HEK293 (cell line): ENCODE measurements around the gene GIPC2.

Experiments
- CTCF ChIA-PET: fragments of 350-600 bp; formaldehyde crosslinking; extraction: SDS; loops from one replicate; lab custom pipeline; 2021; ENCODE audit warnings: antibody characterized with exemption; lab: Yijun Ruan, JAX
- POLR2A ChIA-PET: fragments of 300-600 bp; formaldehyde crosslinking; extraction: SDS; loops from one replicate; lab custom pipeline; 2020; ENCODE audit warnings: antibody characterized with exemption, inconsistent platforms; lab: Yijun Ruan, JAX
- H3K27ac ChIP-seq: fragments of 200-500 bp; sonication (Bioruptor generic); 2 replicates; pipeline ENCODE4 v1.5.1; 2014; ENCODE audit warnings: low read depth, low read length, control low read depth, inconsistent platforms; ENCODE audit errors: extremely low read depth
- H3K36me3 ChIP-seq, 2 experiments: fragments of 200-500 bp in 1 of 2; sonication (Bioruptor generic) in 1 of 2; 1 replicate in 1 of 2; 2 replicates in 1 of 2; pipeline ENCODE4 v1.5.1; 2014 to 2017; ENCODE audit warnings: inconsistent platforms in 2 of 2, low read length in 2 of 2; ENCODE audit not compliant: control insufficient read depth in 2 of 2, insufficient read depth in 1 of 2
- H3K4me1 ChIP-seq: fragments of 200-500 bp; sonication (Bioruptor generic); 2 replicates; pipeline ENCODE4 v1.5.1; 2014; ENCODE audit warnings: mild to moderate bottlenecking, low read length, inconsistent platforms; ENCODE audit not compliant: control insufficient read depth, insufficient read depth
- H3K4me3 ChIP-seq: 2 replicates; pipeline ENCODE4 v1.5.1; 2011; ENCODE audit warnings: low read depth, mild to moderate bottlenecking, control low read depth, low read length, moderate library complexity
- H3K9me3 ChIP-seq: fragments of 200-500 bp; sonication (Bioruptor generic); 2 replicates; pipeline ENCODE4 v1.5.1; 2014; ENCODE audit warnings: low read depth, low read length, inconsistent platforms; ENCODE audit not compliant: control insufficient read depth, insufficient read depth
- GLIS1 ChIP-seq: fragments of 450-650 bp; formaldehyde crosslinking; IDR thresholded peaks from 2 replicates; pipeline ENCODE4 v1.5.1; 2016; ENCODE audit warnings: missing biosample characterization, missing genetic modification characterization
- HOXD13 ChIP-seq: sonication (generic); formaldehyde crosslinking; IDR thresholded peaks from 2 replicates; pipeline ENCODE4 v1.8.0; 2022; ENCODE audit warnings: missing genetic modification reagents, borderline replicate concordance
- IKZF3 ChIP-seq: fragments of 450-650 bp; IDR thresholded peaks from 2 replicates; pipeline ENCODE4 v1.5.0; 2018; ENCODE audit warnings: missing biosample characterization, mild to moderate bottlenecking, missing genetic modification characterization, moderate library complexity
- KLF9 ChIP-seq: fragments of 450-650 bp; formaldehyde crosslinking; IDR thresholded peaks from 2 replicates; pipeline ENCODE4 v1.5.1; 2016; ENCODE audit warnings: missing biosample characterization, missing genetic modification characterization, low read depth
- OSR2 ChIP-seq: fragments of 450-650 bp; formaldehyde crosslinking; IDR thresholded peaks from 2 replicates; pipeline ENCODE4 v1.5.1; 2016; ENCODE audit warnings: missing biosample characterization, missing genetic modification characterization
- PRDM6 ChIP-seq: fragments of 450-650 bp; formaldehyde crosslinking; IDR thresholded peaks from 2 replicates; pipeline ENCODE4 v1.5.1; 2017; ENCODE audit warnings: missing biosample characterization, missing genetic modification characterization
- ZBTB44 ChIP-seq: fragments of 450-650 bp; IDR thresholded peaks from 2 replicates; pipeline ENCODE4 v1.5.1; 2018; ENCODE audit warnings: missing biosample characterization, mild to moderate bottlenecking, missing genetic modification characterization
- ZBTB49 ChIP-seq: fragments of 450-650 bp; formaldehyde crosslinking; IDR thresholded peaks from 2 replicates; pipeline ENCODE4 v1.5.1; 2016; ENCODE audit warnings: missing biosample characterization, missing genetic modification characterization, low read depth
- ZFP69B ChIP-seq: fragments of 450-650 bp; formaldehyde crosslinking; IDR thresholded peaks from 2 replicates; pipeline ENCODE4 v1.5.1; 2016; ENCODE audit warnings: missing biosample characterization, missing genetic modification characterization
- ZNF248 ChIP-seq: fragments of 450-650 bp; formaldehyde crosslinking; IDR thresholded peaks from 2 replicates; pipeline ENCODE4 v1.5.1; 2017; ENCODE audit warnings: missing biosample characterization, missing genetic modification characterization
- ZNF280D ChIP-seq: fragments of 450-650 bp; formaldehyde crosslinking; IDR thresholded peaks from 2 replicates; pipeline ENCODE4 v1.5.1; 2016; ENCODE audit warnings: missing biosample characterization, missing genetic modification characterization
- ZNF335 ChIP-seq: fragments of 450-650 bp; formaldehyde crosslinking; conservative IDR thresholded peaks from 2 replicates; pipeline ENCODE4 v1.5.1; 2016; ENCODE audit warnings: missing biosample characterization, missing genetic modification characterization
- ZNF362 ChIP-seq: fragments of 450-650 bp; formaldehyde crosslinking; IDR thresholded peaks from 2 replicates; pipeline ENCODE4 v1.5.1; 2016; ENCODE audit warnings: missing biosample characterization, missing genetic modification characterization
- ZNF404 ChIP-seq: fragments of 450-650 bp; formaldehyde crosslinking; IDR thresholded peaks from 2 replicates; pipeline ENCODE4 v1.5.1; 2017; ENCODE audit warnings: missing biosample characterization, missing genetic modification characterization
- ZNF488 ChIP-seq: fragments of 450-650 bp; formaldehyde crosslinking; IDR thresholded peaks from 2 replicates; pipeline ENCODE4 v1.5.1; 2016; ENCODE audit warnings: missing biosample characterization, missing genetic modification characterization
- ZNF513 ChIP-seq: fragments of 450-650 bp; IDR thresholded peaks from 2 replicates; pipeline ENCODE4 v1.5.1; 2018; ENCODE audit warnings: missing biosample characterization, missing genetic modification characterization
- ZNF530 ChIP-seq: fragments of 450-650 bp; formaldehyde crosslinking; IDR thresholded peaks from 2 replicates; pipeline ENCODE4 v1.5.1; 2016; ENCODE audit warnings: low read depth, missing biosample characterization, missing genetic modification characterization
- ZNF600 ChIP-seq: fragments of 450-650 bp; formaldehyde crosslinking; IDR thresholded peaks from 2 replicates; pipeline ENCODE4 v1.5.1; 2016; ENCODE audit warnings: missing biosample characterization, missing genetic modification characterization
- ZNF610 ChIP-seq: fragments of 450-650 bp; formaldehyde crosslinking; IDR thresholded peaks from 2 replicates; pipeline ENCODE4 v1.5.1; 2016; ENCODE audit warnings: missing biosample characterization, missing genetic modification characterization, borderline replicate concordance
- ZNF645 ChIP-seq: fragments of 450-650 bp; formaldehyde crosslinking; IDR thresholded peaks from 2 replicates; pipeline ENCODE4; 2016; ENCODE audit warnings: missing biosample characterization, missing genetic modification characterization

Gene GIPC2

GRCh38 chr1:78054972-78055371 is 9.2 kb downstream of the GIPC2 start:
- ChIA-PET POLR2A (interaction anchor here (0.5 kb wide), 1 partner anchor 36 kb away, joined by 3 read pairs; no protein-coding TSS in a partner anchor), CTCF (interaction anchor here (0.5 kb wide), 1 partner anchor 105 kb away, joined by 5 read pairs; no protein-coding TSS in a partner anchor)
- TF ChIP-seq ZNF610 (tag by site-specific recombination), result no peak
- no peak for TF ChIP-seq KLF9 (tag by site-specific recombination)

GRCh38 chr1:78055565-78056132 is 9.9 kb downstream of the GIPC2 start:
- ChIA-PET CTCF (no interaction called here), POLR2A (no interaction called here)
- Histone ChIP-seq H3K9me3 (no peaks in the 10 kb centered on the region), H3K27ac (no peak overlapping the region), H3K36me3 (no peaks in the 10 kb centered on the region), H3K4me1 (no peaks in the 10 kb centered on the region), H3K4me3 (no peak overlapping the region)
- no peak for TF ChIP-seq ZBTB49 (tag by site-specific recombination)
- TF ChIP-seq ZNF280D, result no peak
- TF ChIP-seq ZNF335 (tag by site-specific recombination), result no peak
- TF ChIP-seq PRDM6, result no peak
- no peak for TF ChIP-seq ZNF645 (tag by site-specific recombination)
- no peak for TF ChIP-seq ZFP69B (tag by site-specific recombination)
- TF ChIP-seq IKZF3 (tag by site-specific recombination), result no peak
- TF ChIP-seq OSR2 (tag by site-specific recombination), result no peak
- TF ChIP-seq ZNF513 (tag by site-specific recombination), result no peak
- no peak for TF ChIP-seq ZNF600 (tag by site-specific recombination)
- TF ChIP-seq ZNF488, result no peak
- no peak for TF ChIP-seq ZNF530 (tag by site-specific recombination)
- no peak for TF ChIP-seq HOXD13 (CRISPR knock-in tag)
- TF ChIP-seq ZNF404 (tag by site-specific recombination), result no peak
- no peak for TF ChIP-seq GLIS1 (tag by site-specific recombination)
- TF ChIP-seq ZBTB44 (tag by site-specific recombination), result no peak
- no peak for TF ChIP-seq ZNF248 (tag by site-specific recombination)
- TF ChIP-seq ZNF362 (tag by site-specific recombination), result no peak

More at GRCh38 chr1:78054972-78055371, 9.2 kb downstream of the GIPC2 start:
- Histone ChIP-seq H3K4me1 (no peaks in the 10 kb centered on the region), H3K27ac (no peak overlapping the region), H3K36me3 (no peaks in the 10 kb centered on the region), H3K4me3 (no peak overlapping the region), H3K9me3 (no peaks in the 10 kb centered on the region)
